BE2C (cell line): Measurements from ENCODE around the gene IQCH.

Experiments used
- DNase-seq: peaks from one replicate; pipeline ENCODE4 v3.0.0-alpha.2; 2020
- H3K27me3 ChIP-seq: fragments of 250-450 bp; sonication (Bioruptor Pico); 2 replicates; pipeline ENCODE4 v1.5.1; 2020; ENCODE audit warnings: mild to moderate bottlenecking
- H3K36me3 ChIP-seq: fragments of 250-450 bp; sonication (Bioruptor Pico); 2 replicates; pipeline ENCODE4 v1.5.1; 2020; ENCODE audit warnings: mild to moderate bottlenecking
- H3K4me1 ChIP-seq: fragments of 250-450 bp; sonication (Bioruptor Pico); 2 replicates; pipeline ENCODE4 v1.5.1; 2020
- H3K4me3 ChIP-seq: 2 replicates; pipeline ENCODE4 v1.5.1; 2011; ENCODE audit warnings: low read depth, low read length
- H3K9me3 ChIP-seq: fragments of 250-450 bp; sonication (Bioruptor Pico); 2 replicates; pipeline ENCODE4 v1.5.1; 2020
- CTCF ChIP-seq: IDR thresholded peaks from 2 replicates; pipeline ENCODE4 v1.5.1; 2012; ENCODE audit warnings: mild to moderate bottlenecking, low read depth, low read length

The IQCH gene

GRCh38 chr15:67465196-67465952 is 210.8 kb downstream of the IQCH start:
- DNase-seq, result no peak
- H3K4me3 ChIP-seq, result no peak overlapping the region
- H3K9me3 ChIP-seq, result no peaks in the 10 kb centered on the region
- no peaks in the 10 kb centered on the region for H3K36me3 ChIP-seq
- H3K4me1 ChIP-seq, result no peaks in the 10 kb centered on the region
- H3K27me3 ChIP-seq, result no peaks in the 10 kb centered on the region
- no peak for TF ChIP-seq CTCF

GRCh38 chr15:67468416-67468815 is 213.8 kb downstream of the IQCH start:
- Histone ChIP-seq H3K27me3 (no peaks in the 10 kb centered on the region), H3K4me1 (no peaks in the 10 kb centered on the region), H3K36me3 (no peaks in the 10 kb centered on the region), H3K4me3 (no peak overlapping the region), H3K9me3 (no peaks in the 10 kb centered on the region)
- no peak for TF ChIP-seq CTCF
- no peak for DNase-seq

GRCh38 chr15:67469680-67470079 is 215.1 kb downstream of the IQCH start:
- TF ChIP-seq CTCF, result no peak

GRCh38 chr15:67472957-67473356 is 218.4 kb downstream of the IQCH start:
- Histone ChIP-seq H3K9me3 (no peaks in the 10 kb centered on the region), H3K36me3 (no peaks in the 10 kb centered on the region), H3K27me3 (no peaks in the 10 kb centered on the region), H3K4me3 (no peak overlapping the region), H3K4me1 (no peaks in the 10 kb centered on the region)
- no peak for DNase-seq
- no peak for TF ChIP-seq CTCF

More at GRCh38 chr15:67469680-67470079, 215.1 kb downstream of the IQCH start:
- H3K27me3 ChIP-seq, result no peaks in the 10 kb centered on the region
- no peak overlapping the region for H3K4me3 ChIP-seq
- no peaks in the 10 kb centered on the region for H3K9me3 ChIP-seq
- DNase-seq, result no peak
- no peaks in the 10 kb centered on the region for H3K4me1 ChIP-seq
- no peaks in the 10 kb centered on the region for H3K36me3 ChIP-seq

GRCh38 chr15:67474405-67475110 is 220.0 kb downstream of the IQCH start:
- H3K9me3 ChIP-seq, result no peaks in the 10 kb centered on the region
- H3K27me3 ChIP-seq, result no peaks in the 10 kb centered on the region
- H3K4me1 ChIP-seq, result no peaks in the 10 kb centered on the region
- TF ChIP-seq CTCF, result no peak
- H3K4me3 ChIP-seq, result no peak overlapping the region
- H3K36me3 ChIP-seq, result no peaks in the 10 kb centered on the region
- DNase-seq, result no peak

- Histone ChIP-seq H3K27me3 (no peaks in the 10 kb centered on the region), H3K4me1 (no peaks in the 10 kb centered on the region), H3K4me3 (no peak overlapping the region), H3K9me3 (no peaks in the 10 kb centered on the region), H3K36me3 (no peaks in the 10 kb centered on the region)
- no peak for TF ChIP-seq CTCF
- no peak for DNase-seq
These were observed 225.4 kb downstream of the IQCH start for GRCh38 chr15:67479781-67480505.
